HCEC 1CT (cell line): ENCODE data around the gene CENPC.
"Not testable (repeated sequence)": the region's sequence is repeated elsewhere in the genome, so short reads cannot be mapped to it uniquely, and the experiment has no call there.

Experiments
- DNase-seq: peaks from one replicate; pipeline ENCODE4 v3.0.0-alpha.2; 2017

CENPC gene

DNA sequence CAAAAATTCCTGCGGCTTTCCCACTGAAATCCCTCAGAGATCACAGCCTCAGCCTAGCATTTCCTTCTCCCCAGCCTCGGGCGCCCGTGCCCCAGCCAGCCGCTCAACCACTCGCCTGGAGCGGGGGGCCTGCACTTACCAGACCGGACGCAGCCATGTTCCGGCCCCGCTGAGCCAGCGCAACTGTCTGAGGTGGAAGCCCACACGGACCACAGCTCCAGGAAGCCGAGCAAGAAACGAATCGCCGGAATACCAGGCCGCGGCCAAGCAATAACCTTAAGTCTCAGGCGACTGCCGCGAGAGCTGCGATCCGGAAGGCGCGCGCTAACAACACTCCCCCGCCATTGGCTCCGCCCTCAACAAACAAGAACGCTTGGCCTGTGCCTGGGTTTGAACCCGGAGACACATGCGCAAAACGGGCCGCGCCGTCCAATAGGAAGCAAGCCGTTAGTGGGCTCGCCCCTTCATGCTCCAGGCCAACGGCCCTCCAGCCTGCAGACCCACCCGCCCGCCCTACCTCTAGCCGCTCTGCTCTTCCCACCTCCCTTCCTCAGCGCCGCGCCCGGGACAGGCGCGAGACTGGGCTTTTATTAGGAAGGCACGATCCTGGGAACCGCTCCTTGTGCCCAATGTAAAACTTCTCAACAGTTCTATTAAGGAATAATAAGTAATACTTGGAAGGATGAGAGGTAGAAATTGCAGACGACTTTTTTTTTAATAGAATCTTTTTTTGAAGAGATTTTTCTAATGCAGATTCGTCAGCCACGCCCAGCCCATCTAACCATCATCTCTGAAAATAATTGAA lies at the start of gene CENPC:
TSS of gene CENPC (minus strand) at position 305 of the 805 bp plus-strand sequence. CDS start at position 157, 148 bp downstream.
- DNase-seq: peak; percentile 91

GRCh38 chr4:67593741-67594175 lies 48.5 kb upstream of the CENPC start:
- no peak for DNase-seq

GRCh38 chr4:67587156-67587555 lies 41.9 kb upstream of the CENPC start:
- no peak for DNase-seq

DNA sequence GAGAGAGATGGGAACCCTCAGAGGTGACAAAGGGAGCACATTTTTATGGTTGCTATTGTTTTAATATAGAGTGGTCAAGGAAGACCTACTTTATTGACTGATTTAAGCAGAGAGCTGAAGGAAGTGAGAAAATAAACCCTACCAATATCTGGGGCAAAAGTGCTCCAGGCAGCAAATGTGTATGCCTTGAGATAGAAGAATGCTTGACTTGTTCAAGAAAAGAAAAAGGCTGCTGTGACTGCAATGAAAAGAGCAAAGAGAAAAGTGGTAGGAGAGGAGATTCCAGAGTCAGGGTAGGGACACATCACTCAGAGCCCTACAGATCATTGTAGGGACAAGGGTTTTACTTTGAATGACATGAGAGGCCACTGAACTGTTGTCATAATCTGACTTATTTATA lies 39.2 kb upstream of the CENPC start:
- DNase-seq: no peak

DNA sequence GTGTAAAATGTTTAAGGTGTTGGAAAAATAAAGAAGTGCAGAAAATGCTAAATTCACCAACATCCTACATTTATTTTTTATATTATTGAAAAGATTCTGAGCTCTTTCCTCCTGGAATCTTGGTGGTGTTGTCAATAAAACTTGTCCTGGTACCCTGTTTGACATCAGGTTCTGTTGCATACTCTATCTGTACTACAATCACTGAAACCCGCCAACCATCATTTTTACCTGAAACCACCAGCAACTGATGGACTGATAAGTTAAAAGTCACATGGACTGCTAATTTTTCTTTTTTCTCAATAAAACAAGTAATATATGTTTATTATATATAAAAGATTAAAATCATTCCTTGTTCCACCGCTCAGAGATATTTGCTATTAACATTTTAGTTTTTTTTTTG lies 36.6 kb upstream of the CENPC start:
- DNase-seq: no peak

GRCh38 chr4:67581208-67581857 lies 36.0 kb upstream of the CENPC start:
- no peak for DNase-seq

GRCh38 chr4:67580577-67580976 lies 35.3 kb upstream of the CENPC start:
- no peak for DNase-seq

DNA sequence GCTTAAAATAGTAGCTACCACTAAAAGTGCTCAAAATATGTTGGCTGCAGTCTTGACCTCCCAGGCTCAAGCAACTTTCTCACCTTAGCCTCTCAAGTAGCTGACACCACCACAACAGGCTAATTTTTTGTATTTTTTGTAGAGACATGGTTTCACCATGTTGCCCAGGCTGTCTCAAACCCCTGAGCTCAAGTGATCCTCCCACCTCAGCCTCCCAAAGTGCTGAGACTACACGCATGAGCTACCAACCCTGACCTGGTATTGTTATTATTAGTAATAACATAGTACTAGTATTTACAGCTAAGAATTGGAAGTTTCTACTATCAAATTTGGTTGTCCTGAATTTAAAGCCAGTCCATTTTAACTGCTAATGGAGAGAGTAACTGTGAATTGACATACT lies 31.2 kb upstream of the CENPC start:
- DNase-seq: no peak

DNA sequence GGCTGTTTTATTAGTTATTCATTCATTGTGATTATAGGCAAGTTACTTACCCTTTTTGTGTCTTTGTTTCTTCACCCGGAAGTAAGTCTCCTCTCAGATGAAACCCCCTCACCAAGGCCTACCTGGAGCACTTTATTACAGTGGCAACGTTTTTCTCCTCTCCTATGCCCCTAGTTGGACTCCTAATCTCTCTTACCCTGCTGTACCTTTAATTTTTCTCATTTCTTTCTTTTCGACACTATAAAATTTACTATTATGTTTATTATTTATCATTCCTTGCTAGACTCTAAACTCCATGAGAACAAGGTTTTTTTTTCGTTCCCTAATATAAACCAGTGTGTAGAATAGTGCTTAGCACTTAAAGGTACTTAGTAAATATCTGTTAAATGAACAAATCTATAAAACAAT lies 30.8 kb upstream of the CENPC start:
- DNase-seq: no peak

- DNase-seq: no peak
These were observed 30.1 kb upstream of the CENPC start for GRCh38 chr4:67575232-67576058.

GRCh38 chr4:67573193-67573592 lies 27.9 kb upstream of the CENPC start:
- DNase-seq: no peak

- no peak for DNase-seq
These were observed 26.7 kb upstream of the CENPC start for GRCh38 chr4:67571975-67572374.

GRCh38 chr4:67570537-67570936 lies 25.2 kb upstream of the CENPC start:
- DNase-seq: no peak

GRCh38 chr4:67568820-67569219 lies 23.5 kb upstream of the CENPC start:
- DNase-seq: no peak

GRCh38 chr4:67566335-67566734 lies 21.0 kb upstream of the CENPC start:
- no peak for DNase-seq

DNA sequence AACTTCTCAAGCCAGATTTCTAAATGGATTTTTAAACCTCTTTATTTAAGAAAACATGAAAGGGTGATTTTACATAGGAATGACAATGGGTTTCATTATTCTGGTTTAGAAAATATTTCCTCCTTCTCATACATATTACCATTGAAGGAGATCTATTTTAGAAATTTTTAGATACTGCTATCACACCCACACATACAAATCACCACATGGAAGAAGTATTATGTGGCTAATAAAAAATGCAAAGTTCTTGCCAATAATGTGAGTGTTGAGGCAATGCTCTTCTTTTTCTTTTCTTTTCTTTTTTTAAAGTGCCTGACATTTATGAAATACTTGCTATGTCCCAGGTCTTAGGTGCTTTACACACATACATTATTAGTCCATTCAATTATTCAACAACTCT lies 20.0 kb upstream of the CENPC start:
- no peak for DNase-seq

DNA sequence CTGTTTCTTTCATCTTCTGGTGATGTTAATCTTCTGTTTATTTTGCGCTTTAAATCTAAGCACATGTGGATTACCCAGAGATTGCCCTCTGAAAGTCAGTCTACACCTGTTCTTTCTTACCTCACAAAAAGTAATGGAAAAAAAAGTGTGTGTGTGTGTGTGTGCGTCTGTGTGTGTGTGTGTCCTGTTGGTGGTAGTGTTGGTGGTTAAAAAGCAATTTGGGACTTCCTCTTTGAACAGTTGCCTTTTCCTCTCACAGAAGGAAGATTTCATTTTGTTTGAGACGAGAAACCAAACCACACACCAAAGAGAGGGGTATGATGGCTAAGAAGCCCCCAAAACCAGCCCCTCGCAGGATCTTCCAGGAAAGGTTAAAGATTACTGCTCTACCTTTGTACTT lies 13.2 kb upstream of the CENPC start, which contains the start of gene STAP1:
TSS of gene STAP1 (plus strand) at position 235 of the 400 bp plus-strand sequence. CDS start at position 318, 83 bp downstream.
- DNase-seq: no peak

DNA sequence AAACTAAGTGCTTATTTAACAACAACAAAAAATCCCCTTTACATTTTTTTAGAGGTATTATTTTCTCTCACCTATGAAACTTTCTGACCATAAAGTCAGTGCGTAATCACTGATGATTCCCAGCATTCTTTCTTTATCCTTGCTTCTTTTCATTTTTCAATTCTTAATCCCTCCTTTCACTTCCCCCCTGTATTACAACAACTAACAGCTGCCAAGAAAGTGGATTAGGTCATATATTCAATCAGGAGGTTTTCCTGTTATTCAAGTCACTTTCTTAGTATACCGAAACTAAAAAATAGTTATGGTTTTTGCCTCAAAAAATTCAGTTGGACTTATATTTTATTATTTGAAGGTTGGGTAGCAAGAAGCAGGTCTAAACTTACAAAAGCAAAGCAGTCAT lies 11.1 kb upstream of the CENPC start:
- DNase-seq: no peak

GRCh38 chr4:67555447-67555846 lies 10.1 kb upstream of the CENPC start:
- DNase-seq: no peak

GRCh38 chr4:67554096-67554495 lies 8.8 kb upstream of the CENPC start:
- no peak for DNase-seq

- DNase-seq: not testable (repeated sequence)
These were observed 7.0 kb upstream of the CENPC start for GRCh38 chr4:67552146-67552792.

- DNase-seq: no peak
These were observed 5.6 kb upstream of the CENPC start for GRCh38 chr4:67550857-67551256.

DNA sequence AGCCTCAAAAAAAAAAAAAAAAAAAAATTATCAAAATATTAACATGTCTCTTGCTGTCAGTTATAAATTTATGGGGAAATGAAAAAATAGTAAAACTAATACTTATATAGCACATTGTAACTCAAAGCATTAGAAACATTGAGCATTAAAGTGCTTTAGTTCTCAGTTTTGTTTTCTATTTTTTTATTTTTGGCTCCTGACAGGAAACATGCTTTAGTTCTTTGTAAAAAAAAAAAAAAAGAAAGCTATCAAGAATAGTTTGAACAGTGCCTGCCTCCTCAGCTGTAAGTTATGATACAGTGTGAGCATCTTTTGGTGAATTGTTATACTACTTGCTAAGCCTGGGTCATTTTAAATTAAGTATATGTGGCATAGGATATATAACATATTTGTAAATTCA lies 5.1 kb upstream of the CENPC start:
- DNase-seq: no peak
